HEK293 (cell line): ENCODE measurements around the gene AGXT2.

Experiments used
- CTCF ChIA-PET: fragments of 350-600 bp; formaldehyde crosslinking; extraction: SDS; loops from one replicate; lab custom pipeline; 2021; ENCODE audit warnings: antibody characterized with exemption; lab: Yijun Ruan, JAX
- POLR2A ChIA-PET: fragments of 300-600 bp; formaldehyde crosslinking; extraction: SDS; loops from one replicate; lab custom pipeline; 2020; ENCODE audit warnings: antibody characterized with exemption, inconsistent platforms; lab: Yijun Ruan, JAX
- H3K27ac ChIP-seq: fragments of 200-500 bp; sonication (Bioruptor generic); 2 replicates; pipeline ENCODE4 v1.5.1; 2014; ENCODE audit warnings: low read depth, low read length, control low read depth, inconsistent platforms; ENCODE audit errors: extremely low read depth
- H3K36me3 ChIP-seq, 2 experiments: fragments of 200-500 bp in 1 of 2; sonication (Bioruptor generic) in 1 of 2; 1 replicate in 1 of 2; 2 replicates in 1 of 2; pipeline ENCODE4 v1.5.1; 2014 to 2017; ENCODE audit warnings: inconsistent platforms in 2 of 2, low read length in 2 of 2; ENCODE audit not compliant: control insufficient read depth in 2 of 2, insufficient read depth in 1 of 2
- H3K4me1 ChIP-seq: fragments of 200-500 bp; sonication (Bioruptor generic); 2 replicates; pipeline ENCODE4 v1.5.1; 2014; ENCODE audit warnings: mild to moderate bottlenecking, low read length, inconsistent platforms; ENCODE audit not compliant: control insufficient read depth, insufficient read depth
- H3K4me3 ChIP-seq: 2 replicates; pipeline ENCODE4 v1.5.1; 2011; ENCODE audit warnings: low read depth, mild to moderate bottlenecking, control low read depth, low read length, moderate library complexity
- H3K9me3 ChIP-seq: fragments of 200-500 bp; sonication (Bioruptor generic); 2 replicates; pipeline ENCODE4 v1.5.1; 2014; ENCODE audit warnings: low read depth, low read length, inconsistent platforms; ENCODE audit not compliant: control insufficient read depth, insufficient read depth
- BCL11A ChIP-seq: fragments of 450-650 bp; formaldehyde crosslinking; IDR thresholded peaks from 2 replicates; pipeline ENCODE4 v1.5.1; 2016; ENCODE audit warnings: low read depth, missing biosample characterization, missing genetic modification characterization
- IKZF3 ChIP-seq: fragments of 450-650 bp; IDR thresholded peaks from 2 replicates; pipeline ENCODE4 v1.5.0; 2018; ENCODE audit warnings: missing biosample characterization, mild to moderate bottlenecking, missing genetic modification characterization, moderate library complexity
- MYNN ChIP-seq: fragments of 450-650 bp; formaldehyde crosslinking; IDR thresholded peaks from 2 replicates; pipeline ENCODE4 v1.5.1; 2016; ENCODE audit warnings: missing biosample characterization, missing genetic modification characterization, borderline replicate concordance
- ZBTB48 ChIP-seq: fragments of 450-650 bp; formaldehyde crosslinking; IDR thresholded peaks from 2 replicates; pipeline ENCODE4 v1.5.1; 2016; ENCODE audit warnings: missing biosample characterization, missing genetic modification characterization
- ZNF202 ChIP-seq: fragments of 450-650 bp; formaldehyde crosslinking; IDR thresholded peaks from 2 replicates; pipeline ENCODE4 v1.5.1; 2016; ENCODE audit warnings: missing biosample characterization, missing genetic modification characterization, borderline replicate concordance
- ZNF23 ChIP-seq: fragments of 450-650 bp; formaldehyde crosslinking; IDR thresholded peaks from 2 replicates; pipeline ENCODE4 v1.5.1; 2016; ENCODE audit warnings: missing biosample characterization, missing genetic modification characterization, borderline replicate concordance
- ZNF266 ChIP-seq: fragments of 450-650 bp; formaldehyde crosslinking; IDR thresholded peaks from 2 replicates; pipeline ENCODE4 v1.5.1; 2016; ENCODE audit warnings: missing biosample characterization, missing genetic modification characterization, low read depth
- ZNF311 ChIP-seq: fragments of 450-650 bp; formaldehyde crosslinking; IDR thresholded peaks from 2 replicates; pipeline ENCODE4 v1.5.1; 2017; ENCODE audit warnings: missing biosample characterization, missing genetic modification characterization, borderline replicate concordance
- ZNF324 ChIP-seq: fragments of 450-650 bp; formaldehyde crosslinking; IDR thresholded peaks from 2 replicates; pipeline ENCODE4 v1.5.1; 2016; ENCODE audit warnings: missing biosample characterization, missing genetic modification characterization
- ZNF433 ChIP-seq: fragments of 450-650 bp; formaldehyde crosslinking; IDR thresholded peaks from 2 replicates; pipeline ENCODE4 v1.5.1; 2016; ENCODE audit warnings: missing biosample characterization, missing genetic modification characterization, low read depth
- ZNF529 ChIP-seq: fragments of 450-650 bp; formaldehyde crosslinking; IDR thresholded peaks from 2 replicates; pipeline ENCODE4 v1.5.1; 2017; ENCODE audit warnings: missing genetic modification characterization, missing biosample characterization; ENCODE audit not compliant: insufficient replicate concordance
- ZNF549 ChIP-seq: fragments of 450-650 bp; IDR thresholded peaks from 2 replicates; pipeline ENCODE4 v1.5.1; 2018; ENCODE audit warnings: missing biosample characterization, missing genetic modification characterization, mild to moderate bottlenecking, inconsistent platforms, moderate library complexity
- ZNF555 ChIP-seq: fragments of 450-650 bp; formaldehyde crosslinking; conservative IDR thresholded peaks from 2 replicates; pipeline ENCODE4 v1.5.1; 2017; ENCODE audit warnings: missing biosample characterization, mild to moderate bottlenecking, missing genetic modification characterization, inconsistent platforms
- ZNF610 ChIP-seq: fragments of 450-650 bp; formaldehyde crosslinking; IDR thresholded peaks from 2 replicates; pipeline ENCODE4 v1.5.1; 2016; ENCODE audit warnings: missing biosample characterization, missing genetic modification characterization, borderline replicate concordance
- ZNF623 ChIP-seq: fragments of 450-650 bp; formaldehyde crosslinking; IDR thresholded peaks from 2 replicates; pipeline ENCODE4 v1.5.1; 2016; ENCODE audit warnings: missing biosample characterization, missing genetic modification characterization
- ZNF701 ChIP-seq: fragments of 450-650 bp; formaldehyde crosslinking; IDR thresholded peaks from 2 replicates; pipeline ENCODE4 v1.5.1; 2016; ENCODE audit warnings: missing biosample characterization, missing genetic modification characterization
- ZNF747 ChIP-seq: fragments of 450-650 bp; formaldehyde crosslinking; IDR thresholded peaks from 2 replicates; pipeline ENCODE4 v1.5.1; 2016; ENCODE audit warnings: missing biosample characterization, missing genetic modification characterization
- ZNF76 ChIP-seq: fragments of 450-650 bp; formaldehyde crosslinking; IDR thresholded peaks from 2 replicates; pipeline ENCODE4; 2016; ENCODE audit warnings: low read depth, missing biosample characterization, missing genetic modification characterization, borderline replicate concordance
- TF ChIP-seq, protein P1 (sequence below): fragments of 450-650 bp; formaldehyde crosslinking; IDR thresholded peaks from 2 replicates; pipeline ENCODE4 v1.5.1; 2016; ENCODE audit warnings: missing biosample characterization, missing genetic modification characterization
- TF ChIP-seq, protein P2 (sequence below): fragments of 450-650 bp; formaldehyde crosslinking; IDR thresholded peaks from 2 replicates; pipeline ENCODE4 v1.5.1; 2016; ENCODE audit warnings: missing biosample characterization, missing genetic modification characterization, borderline replicate concordance
- TF ChIP-seq, protein P3 (sequence below): fragments of 450-650 bp; formaldehyde crosslinking; IDR thresholded peaks from 2 replicates; pipeline ENCODE4 v1.5.1; 2016; ENCODE audit warnings: missing biosample characterization, missing genetic modification characterization, borderline replicate concordance
- TF ChIP-seq, protein P4 (sequence below): fragments of 450-650 bp; formaldehyde crosslinking; IDR thresholded peaks from 2 replicates; pipeline ENCODE4 v1.5.1; 2016; ENCODE audit warnings: missing biosample characterization, missing genetic modification characterization
- TF ChIP-seq, protein P5 (sequence below): fragments of 450-650 bp; formaldehyde crosslinking; IDR thresholded peaks from 2 replicates; pipeline ENCODE4 v1.5.1; 2016; ENCODE audit warnings: missing biosample characterization, missing genetic modification characterization

AGXT2 gene

DNA sequence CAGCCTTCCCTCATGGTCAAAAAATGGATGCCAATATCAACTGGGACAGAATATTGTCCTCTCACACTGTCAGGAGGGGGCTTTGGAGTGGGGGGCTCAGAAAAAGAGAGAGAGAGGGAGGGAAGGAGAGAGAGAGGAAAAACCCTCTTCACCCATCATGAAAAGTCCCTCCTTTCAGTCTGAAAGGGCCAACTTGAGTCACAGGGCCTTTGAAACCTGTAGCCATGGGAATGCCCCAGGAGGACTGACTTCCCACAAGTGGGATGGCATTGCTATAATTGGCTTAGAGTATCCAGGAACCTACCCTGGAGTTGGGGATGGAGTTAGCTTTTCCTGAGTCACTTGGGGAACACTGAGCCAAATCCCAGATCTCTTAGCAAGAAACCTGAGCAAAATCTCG, 77.2 kb downstream of the AGXT2 start (continued):
- TF ChIP-seq, protein P1, sequence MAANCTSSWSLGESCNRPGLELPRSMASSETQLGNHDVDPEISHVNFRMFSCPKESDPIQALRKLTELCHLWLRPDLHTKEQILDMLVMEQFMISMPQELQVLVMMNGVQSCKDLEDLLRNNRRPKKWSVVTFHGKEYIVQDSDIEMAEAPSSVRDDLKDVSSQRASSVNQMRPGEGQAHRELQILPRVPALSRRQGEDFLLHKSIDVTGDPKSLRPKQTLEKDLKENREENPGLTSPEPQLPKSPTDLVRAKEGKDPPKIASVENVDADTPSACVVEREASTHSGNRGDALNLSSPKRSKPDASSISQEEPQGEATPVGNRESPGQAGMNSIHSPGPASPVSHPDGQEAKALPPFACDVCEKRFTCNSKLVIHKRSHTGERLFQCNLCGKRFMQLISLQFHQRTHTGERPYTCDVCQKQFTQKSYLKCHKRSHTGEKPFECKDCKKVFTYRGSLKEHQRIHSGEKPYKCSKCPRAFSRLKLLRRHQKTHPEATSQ (tag by site-specific recombination), result no peak
- TF ChIP-seq, protein P2, sequence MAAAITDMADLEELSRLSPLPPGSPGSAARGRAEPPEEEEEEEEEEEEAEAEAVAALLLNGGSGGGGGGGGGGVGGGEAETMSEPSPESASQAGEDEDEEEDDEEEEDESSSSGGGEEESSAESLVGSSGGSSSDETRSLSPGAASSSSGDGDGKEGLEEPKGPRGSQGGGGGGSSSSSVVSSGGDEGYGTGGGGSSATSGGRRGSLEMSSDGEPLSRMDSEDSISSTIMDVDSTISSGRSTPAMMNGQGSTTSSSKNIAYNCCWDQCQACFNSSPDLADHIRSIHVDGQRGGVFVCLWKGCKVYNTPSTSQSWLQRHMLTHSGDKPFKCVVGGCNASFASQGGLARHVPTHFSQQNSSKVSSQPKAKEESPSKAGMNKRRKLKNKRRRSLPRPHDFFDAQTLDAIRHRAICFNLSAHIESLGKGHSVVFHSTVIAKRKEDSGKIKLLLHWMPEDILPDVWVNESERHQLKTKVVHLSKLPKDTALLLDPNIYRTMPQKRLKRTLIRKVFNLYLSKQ (tag by site-specific recombination), result no peak
- TF ChIP-seq IKZF3 (tag by site-specific recombination) (no peak), ZNF324 (tag by site-specific recombination) (no peak), ZNF433 (tag by site-specific recombination) (no peak), ZNF701 (tag by site-specific recombination) (no peak), ZNF311 (tag by site-specific recombination) (no peak)
- TF ChIP-seq, all 188 proteins: peak for 0

DNA sequence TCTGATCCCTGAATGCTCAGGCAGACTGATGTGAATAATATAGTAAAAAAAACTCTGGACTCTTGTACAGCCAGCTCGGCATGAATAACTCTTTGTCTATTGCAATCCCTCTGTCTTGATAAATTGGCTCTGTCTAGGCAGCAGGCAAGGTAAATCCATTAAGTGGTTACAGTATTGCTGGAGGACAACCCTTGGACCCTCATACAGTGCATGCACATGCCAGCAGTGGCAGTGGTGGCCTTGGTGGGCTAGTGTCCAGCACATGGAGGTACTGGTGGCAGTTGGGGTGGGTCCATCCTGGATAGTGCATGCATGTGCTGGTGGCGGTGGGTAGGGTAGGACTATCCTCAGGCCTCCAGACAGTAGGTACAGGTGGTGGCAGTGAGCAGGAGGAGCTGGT, 79.5 kb downstream of the AGXT2 start:
- ChIA-PET POLR2A (no interaction called here), CTCF (interaction anchor here (0.9 to 1.9 kb wide), 2 partner anchors 11 to 493 kb away, joined by 3 to 10 read pairs; no protein-coding TSS in a partner anchor)
- no peak overlapping the region for H3K4me3 ChIP-seq
- peaks cover 0 to 5% of the 10 kb centered on the region in 2 experiments; a peak in 2 of 3 replicates for H3K36me3 ChIP-seq
- H3K4me1 ChIP-seq, result no peaks in the 10 kb centered on the region
- H3K27ac ChIP-seq, result no peak overlapping the region
- TF ChIP-seq ZNF76 (tag by site-specific recombination) (no peak), ZNF266 (tag by site-specific recombination) (no peak), ZNF555 (tag by site-specific recombination) (no peak), ZBTB48 (tag by site-specific recombination) (no peak), BCL11A (no peak), ZNF529 (no peak), ZNF747 (tag by site-specific recombination) (no peak), ZNF549 (tag by site-specific recombination) (no peak), ZNF202 (tag by site-specific recombination) (no peak), ZNF23 (no peak), ZNF610 (tag by site-specific recombination) (no peak), MYNN (tag by site-specific recombination) (no peak), ZNF623 (tag by site-specific recombination) (no peak)
- TF ChIP-seq, protein P2 (tag by site-specific recombination), result no peak
- TF ChIP-seq, protein P3, sequence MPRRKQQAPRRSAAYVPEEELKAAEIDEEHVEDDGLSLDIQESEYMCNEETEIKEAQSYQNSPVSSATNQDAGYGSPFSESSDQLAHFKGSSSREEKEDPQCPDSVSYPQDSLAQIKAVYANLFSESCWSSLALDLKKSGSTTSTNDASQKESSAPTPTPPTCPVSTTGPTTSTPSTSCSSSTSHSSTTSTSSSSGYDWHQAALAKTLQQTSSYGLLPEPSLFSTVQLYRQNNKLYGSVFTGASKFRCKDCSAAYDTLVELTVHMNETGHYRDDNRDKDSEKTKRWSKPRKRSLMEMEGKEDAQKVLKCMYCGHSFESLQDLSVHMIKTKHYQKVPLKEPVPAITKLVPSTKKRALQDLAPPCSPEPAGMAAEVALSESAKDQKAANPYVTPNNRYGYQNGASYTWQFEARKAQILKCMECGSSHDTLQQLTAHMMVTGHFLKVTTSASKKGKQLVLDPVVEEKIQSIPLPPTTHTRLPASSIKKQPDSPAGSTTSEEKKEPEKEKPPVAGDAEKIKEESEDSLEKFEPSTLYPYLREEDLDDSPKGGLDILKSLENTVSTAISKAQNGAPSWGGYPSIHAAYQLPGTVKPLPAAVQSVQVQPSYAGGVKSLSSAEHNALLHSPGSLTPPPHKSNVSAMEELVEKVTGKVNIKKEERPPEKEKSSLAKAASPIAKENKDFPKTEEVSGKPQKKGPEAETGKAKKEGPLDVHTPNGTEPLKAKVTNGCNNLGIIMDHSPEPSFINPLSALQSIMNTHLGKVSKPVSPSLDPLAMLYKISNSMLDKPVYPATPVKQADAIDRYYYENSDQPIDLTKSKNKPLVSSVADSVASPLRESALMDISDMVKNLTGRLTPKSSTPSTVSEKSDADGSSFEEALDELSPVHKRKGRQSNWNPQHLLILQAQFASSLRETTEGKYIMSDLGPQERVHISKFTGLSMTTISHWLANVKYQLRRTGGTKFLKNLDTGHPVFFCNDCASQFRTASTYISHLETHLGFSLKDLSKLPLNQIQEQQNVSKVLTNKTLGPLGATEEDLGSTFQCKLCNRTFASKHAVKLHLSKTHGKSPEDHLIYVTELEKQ (tag by site-specific recombination), result no peak
- TF ChIP-seq, protein P4, sequence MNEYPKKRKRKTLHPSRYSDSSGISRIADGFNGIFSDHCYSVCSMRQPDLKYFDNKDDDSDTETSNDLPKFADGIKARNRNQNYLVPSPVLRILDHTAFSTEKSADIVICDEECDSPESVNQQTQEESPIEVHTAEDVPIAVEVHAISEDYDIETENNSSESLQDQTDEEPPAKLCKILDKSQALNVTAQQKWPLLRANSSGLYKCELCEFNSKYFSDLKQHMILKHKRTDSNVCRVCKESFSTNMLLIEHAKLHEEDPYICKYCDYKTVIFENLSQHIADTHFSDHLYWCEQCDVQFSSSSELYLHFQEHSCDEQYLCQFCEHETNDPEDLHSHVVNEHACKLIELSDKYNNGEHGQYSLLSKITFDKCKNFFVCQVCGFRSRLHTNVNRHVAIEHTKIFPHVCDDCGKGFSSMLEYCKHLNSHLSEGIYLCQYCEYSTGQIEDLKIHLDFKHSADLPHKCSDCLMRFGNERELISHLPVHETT (tag by site-specific recombination), result no peak
- TF ChIP-seq, protein P5, sequence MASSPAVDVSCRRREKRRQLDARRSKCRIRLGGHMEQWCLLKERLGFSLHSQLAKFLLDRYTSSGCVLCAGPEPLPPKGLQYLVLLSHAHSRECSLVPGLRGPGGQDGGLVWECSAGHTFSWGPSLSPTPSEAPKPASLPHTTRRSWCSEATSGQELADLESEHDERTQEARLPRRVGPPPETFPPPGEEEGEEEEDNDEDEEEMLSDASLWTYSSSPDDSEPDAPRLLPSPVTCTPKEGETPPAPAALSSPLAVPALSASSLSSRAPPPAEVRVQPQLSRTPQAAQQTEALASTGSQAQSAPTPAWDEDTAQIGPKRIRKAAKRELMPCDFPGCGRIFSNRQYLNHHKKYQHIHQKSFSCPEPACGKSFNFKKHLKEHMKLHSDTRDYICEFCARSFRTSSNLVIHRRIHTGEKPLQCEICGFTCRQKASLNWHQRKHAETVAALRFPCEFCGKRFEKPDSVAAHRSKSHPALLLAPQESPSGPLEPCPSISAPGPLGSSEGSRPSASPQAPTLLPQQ, result no peak
- H3K9me3 ChIP-seq, result no peaks in the 10 kb centered on the region
